GM04503 (cell line): ENCODE data around the gene PEX5L.
A peak's percentile ranks its signal among the peaks of the same experiment; 100 is the strongest.

Source experiments
- DNase-seq: peaks from one replicate; pipeline ENCODE4 v3.0.0-alpha.2; 2012; ENCODE audit warnings: low read depth

PEX5L gene

DNA sequence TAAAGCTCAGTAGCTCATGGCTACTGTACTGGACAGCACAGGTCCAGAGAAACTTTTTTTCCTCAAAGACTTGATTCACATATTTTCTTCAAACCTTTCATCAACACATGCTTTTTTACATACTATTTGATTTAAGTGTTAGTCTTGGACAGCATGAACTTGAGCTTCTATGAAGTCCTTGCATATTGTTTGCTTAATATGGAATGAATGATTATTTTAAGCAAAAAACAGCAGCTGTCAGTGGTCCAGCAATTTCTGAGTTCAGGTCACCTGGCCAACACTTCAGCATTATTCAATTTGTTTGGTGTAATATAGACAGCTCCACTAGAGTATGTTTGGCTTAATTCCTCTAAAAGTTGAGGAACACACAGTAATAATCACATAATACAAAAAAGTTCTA is 141.4 kb downstream of the PEX5L start:
- no peak for DNase-seq

GRCh38 chr3:179887295-179887943 is 149.3 kb downstream of the PEX5L start:
- no peak for DNase-seq

GRCh38 chr3:179885950-179886349 is 150.8 kb downstream of the PEX5L start:
- no peak for DNase-seq

GRCh38 chr3:179884136-179884535 is 152.6 kb downstream of the PEX5L start:
- DNase-seq = no peak

GRCh38 chr3:179882292-179882691 is 154.4 kb downstream of the PEX5L start:
- no peak for DNase-seq

GRCh38 chr3:179881791-179882190 is 154.9 kb downstream of the PEX5L start:
- DNase-seq = no peak

- no peak for DNase-seq
Observed at GRCh38 chr3:179880868-179881267, 155.9 kb downstream of the PEX5L start.

DNA sequence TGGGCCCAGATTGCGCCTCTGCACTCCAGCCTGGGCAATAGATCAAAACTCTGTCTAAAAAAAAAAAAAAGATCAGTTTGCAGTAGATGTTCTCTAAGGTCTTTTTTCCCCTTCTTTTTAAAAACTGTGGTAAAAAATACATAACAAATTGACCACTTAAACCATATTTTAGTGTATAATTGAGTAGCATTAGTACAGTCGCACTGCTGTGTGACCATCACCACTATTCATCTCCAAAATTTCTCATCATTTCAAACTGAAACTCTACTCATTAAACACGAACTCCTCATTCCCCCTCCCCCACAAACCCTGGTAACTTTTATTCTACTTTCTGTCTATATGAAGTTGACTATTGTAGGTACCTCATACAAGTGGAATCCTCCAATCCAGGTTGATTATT is 160.3 kb downstream of the PEX5L start:
- DNase-seq = no peak

DNA sequence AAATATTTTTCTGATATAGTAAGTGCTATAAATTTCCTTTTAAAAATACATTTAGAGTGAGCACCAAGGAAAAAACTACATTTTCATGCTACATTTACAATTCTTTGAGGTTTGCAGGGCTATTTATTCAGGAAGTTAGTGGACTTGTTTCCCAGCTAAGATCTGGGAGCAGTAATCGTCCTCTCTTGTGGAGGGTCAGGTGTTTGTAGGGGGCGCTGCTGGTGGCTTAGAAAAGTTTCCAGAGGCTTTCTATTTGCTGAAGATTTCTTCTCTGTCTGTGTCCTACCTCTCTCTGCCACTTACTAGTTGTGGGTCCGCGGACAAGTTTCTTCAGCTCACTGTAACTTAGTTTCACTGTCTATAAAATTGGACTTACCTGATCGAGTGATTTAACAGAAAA is 163.9 kb downstream of the PEX5L start:
- DNase-seq = no peak

GRCh38 chr3:179871782-179872181 is 165.0 kb downstream of the PEX5L start:
- no peak for DNase-seq

DNA sequence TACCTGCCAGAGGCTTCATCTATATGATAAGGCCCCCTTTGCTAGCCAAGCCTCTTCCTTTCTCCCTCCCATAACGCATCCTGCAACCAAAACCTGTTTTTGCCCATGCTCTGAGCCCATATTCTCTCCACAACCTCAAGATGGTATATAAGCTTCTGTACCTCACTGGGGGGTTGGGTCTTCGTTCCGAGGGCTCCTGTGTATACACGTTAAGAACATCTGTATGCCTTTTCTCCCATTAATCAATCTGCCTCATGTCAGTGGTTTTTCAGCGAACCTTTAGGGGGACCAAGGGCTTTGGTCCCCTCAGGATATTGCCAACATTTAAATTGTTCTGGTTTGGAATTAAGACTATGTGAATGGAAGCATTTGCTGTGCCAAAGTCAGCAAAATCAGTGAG is 168.0 kb downstream of the PEX5L start:
- DNase-seq = no peak

- no peak for DNase-seq
Observed at GRCh38 chr3:179867961-179868360, 168.8 kb downstream of the PEX5L start.

DNA sequence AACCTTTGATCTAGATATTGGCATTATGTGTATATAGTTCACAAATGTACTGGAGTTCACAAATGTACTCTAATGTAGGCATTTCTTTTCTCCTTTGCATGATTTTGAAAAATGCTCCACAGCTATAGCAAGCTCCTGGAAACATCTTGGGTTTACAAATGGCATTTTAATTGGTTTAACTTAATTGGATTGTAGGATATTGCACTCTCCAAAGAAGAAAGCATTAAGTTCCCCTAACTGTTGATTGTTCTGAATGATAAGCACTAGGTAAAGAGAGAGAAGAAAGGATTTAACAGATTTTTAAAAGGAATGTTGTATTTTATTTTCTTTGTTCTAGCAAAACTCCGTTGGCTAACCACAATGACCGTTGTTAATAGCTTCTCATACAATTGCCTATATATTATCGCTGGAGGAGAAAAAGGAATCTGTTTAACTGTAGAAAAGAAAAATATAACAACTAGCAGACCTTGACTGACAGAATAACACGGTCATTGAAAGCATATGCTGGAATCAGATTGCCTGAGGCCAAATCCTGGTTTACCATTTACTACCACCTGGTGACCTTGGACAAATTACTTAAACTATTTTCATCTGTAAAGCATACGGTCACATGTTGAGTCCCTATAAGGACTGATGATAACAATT is 170.8 kb downstream of the PEX5L start:
- no peak for DNase-seq

DNA sequence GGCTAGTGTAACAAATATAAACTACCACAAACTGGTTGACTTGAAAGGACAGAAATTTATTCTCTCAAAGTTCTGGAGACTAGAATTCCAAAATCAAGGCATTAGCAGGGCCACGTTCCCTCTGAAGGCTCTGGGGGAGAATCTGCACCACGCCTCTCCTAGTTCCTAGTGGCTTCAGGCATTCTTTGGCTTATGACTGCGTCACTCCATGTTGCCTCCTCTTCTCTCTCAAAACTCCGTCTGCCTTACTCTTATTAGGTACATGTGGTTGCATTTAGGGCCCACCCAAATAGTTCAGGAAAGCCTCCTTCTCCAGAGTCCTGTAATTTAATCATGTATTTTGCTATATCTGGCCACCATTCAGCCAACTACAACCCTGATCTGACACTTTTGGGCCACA is 174.8 kb downstream of the PEX5L start:
- no peak for DNase-seq

DNA sequence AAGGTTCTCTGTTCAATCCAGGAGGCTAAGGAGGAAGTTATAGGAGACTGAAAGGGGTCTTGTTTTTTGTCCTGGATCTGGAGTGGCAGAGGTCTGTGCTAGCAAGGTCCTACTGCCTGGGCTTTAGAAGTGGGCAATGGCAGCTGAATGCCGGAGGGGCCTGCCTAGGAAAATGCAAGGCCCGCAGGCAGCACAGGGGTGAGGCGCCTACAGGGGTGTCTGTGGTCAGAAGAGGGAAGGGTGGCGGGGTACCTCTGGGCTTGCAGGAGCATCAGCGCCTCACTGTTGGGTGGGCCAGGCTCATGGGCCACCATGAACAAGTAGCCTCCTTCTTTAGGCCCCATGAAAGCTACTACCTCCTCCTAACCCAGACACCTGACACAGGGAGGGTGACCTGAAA is 175.4 kb downstream of the PEX5L start:
- no peak for DNase-seq

DNA sequence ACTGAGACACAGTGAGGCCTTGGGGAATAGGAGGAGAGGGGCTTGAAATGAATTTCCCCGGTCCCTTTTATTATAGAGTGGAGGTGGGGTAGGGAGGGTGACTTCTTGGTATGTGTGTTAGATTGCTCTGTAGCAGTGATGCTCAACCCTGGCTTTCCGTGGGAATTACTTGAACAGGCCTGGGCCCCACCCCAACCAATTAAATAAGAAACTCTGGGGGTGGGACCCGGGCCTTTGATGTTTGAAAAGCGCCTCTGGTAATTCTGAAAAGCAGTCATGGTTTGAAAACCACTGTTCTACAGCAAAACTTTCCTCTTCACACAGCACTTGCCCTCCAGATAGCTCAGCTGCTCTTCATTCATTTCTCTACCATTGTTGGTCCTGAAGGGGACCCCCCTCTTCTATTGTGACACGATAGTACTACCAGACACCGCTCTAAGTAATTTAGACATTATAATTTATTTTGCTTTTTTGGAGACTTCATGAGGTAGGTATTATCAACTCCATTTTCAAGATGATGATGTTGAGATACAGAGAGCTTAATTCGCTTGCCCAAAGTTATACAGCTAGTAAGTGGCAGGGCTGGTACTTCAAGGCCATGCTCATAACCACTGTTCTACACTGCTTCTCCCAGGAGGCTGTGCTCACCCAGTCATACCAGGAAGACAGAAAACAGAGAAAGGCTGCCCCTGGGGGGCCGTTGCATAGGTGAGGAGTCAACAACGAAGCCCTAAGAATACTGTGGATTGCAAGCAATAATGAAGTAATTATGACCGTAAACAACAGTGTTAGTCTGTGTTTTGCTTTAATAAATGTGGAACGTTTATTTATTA is 176.2 kb downstream of the PEX5L start:
- DNase-seq = no peak

DNA sequence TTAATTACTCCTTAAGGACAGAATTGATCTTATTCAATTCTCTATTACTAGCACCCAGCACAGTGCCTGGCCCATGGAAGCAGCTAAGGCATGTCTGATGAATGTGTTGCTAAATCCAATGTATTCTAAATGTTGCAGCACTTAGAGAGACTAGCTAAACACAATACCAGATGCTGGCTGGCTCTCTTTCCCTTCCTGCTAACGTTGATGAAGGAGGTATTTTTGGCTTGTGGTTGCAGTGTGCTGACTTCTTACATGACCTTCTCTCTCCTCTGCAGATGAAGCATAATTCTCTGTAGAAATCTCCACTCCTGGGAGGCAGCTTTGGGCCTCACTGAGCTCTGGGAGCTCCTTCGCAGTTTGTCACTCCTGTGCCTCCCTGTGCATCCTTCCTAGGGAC is 183.6 kb downstream of the PEX5L start:
- DNase-seq = peak; percentile 3

GRCh38 chr3:179852142-179852905 is 184.4 kb downstream of the PEX5L start:
- DNase-seq = no peak

DNA sequence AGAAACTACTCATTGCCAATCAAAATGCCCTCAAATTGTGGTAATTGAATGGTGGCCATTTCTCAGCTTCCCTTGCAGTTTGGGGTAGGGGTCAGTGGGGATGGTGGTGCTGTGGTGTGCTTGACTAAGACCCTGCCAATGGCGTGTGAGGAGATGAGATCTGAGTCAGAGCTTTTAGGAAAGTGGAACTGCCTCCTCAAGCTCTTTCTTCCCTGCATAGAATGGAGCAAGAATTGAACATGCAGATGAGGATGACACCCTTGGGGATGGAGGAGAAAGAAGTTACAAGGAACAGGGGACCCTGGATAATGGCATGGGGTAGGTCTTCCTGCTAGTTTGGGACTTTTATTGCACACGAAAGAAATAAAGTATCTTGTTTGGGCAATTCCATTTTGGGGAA is 188.0 kb downstream of the PEX5L start:
- no peak for DNase-seq

- no peak for DNase-seq
Observed at GRCh38 chr3:179842061-179842460, 194.7 kb downstream of the PEX5L start.

DNA sequence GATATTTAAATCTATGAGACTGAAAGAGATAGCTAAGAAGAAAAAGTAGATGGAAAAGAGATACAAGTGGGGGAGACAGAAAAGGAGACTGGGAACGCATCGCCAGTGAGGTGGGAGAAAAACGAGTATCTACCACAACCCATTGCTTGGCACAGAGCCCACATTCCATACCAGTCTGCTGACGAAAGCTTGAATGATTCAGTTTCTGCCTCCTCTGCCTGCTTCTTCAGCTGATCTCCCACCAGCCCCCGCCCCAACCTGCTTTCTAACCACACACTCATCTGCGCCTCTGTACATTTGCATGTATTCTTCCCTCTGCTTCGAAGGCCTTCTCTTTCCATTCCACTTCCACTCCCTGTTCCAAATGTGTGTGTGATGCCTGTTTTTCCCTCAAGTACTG is 195.8 kb downstream of the PEX5L start:
- no peak for DNase-seq

GRCh38 chr3:179837374-179837773 is 199.4 kb downstream of the PEX5L start:
- no peak for DNase-seq

- no peak for DNase-seq
Observed at GRCh38 chr3:179833294-179833693, 203.4 kb downstream of the PEX5L start.
